ENCODE results near the gene DROSHA.

DNA sequence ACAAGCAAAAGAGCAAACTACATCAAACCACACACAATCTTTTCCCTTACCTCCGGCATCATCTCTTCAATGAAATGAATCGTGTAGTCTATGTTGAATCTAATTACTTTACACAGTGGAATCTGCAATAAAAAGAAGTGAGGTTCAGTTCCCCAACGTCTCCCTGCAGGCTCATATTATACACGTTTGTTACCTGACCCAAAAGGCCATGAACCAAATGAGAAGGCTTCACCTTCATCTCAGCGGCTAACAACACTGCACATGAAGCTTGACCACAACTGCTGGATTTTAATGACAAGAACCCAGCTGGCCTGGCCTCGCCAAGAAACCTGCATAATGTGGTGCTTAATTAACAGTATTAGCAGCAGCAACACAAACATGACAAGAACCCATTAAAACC, 45.5 kb downstream of the DROSHA start:
- TF ChIP-seq CTCF (IDR thresholded peaks at IDR 0.05; ENCODE audit: poor library complexity) (no peak), EZH2 (IDR thresholded peaks at IDR 0.05; ENCODE audit: borderline replicate concordance) (no peak)

Data from hepatocyte (in vitro differentiated cells).